Natural killer cell (primary cell): ENCODE results near the gene INPP5K. TPM values are rescaled to one million over a fixed set of nuclear protein-coding genes. Genes with fewer than 3 reads are reported as not detected.
"Not testable (repeated sequence)": the region's sequence is repeated elsewhere in the genome, so short reads cannot be mapped to it uniquely, and the experiment has no call there.

Experiments
- ATAC-seq, 3 donors: fragments of 150-1000 bp in 2 of 3; fragments of 200-7000 bp in 1 of 3; cut with Tn5 transposase; 1 replicate in 1 of 3; 2 replicates in 2 of 3; pipeline ENCODE4 v1.10.0; 2021; ENCODE audit warnings: mild to moderate bottlenecking in 2 of 3, moderate library complexity in 2 of 3
- DNase-seq, 2 donors: peaks; one replicate each; pipeline versions ENCODE4 v3.0.0 to v3.0.0-alpha.2; 2013 to 2021; ENCODE audit warnings: mixed read lengths in 1 of 2
- H3K27ac ChIP-seq: one replicate; pipeline ENCODE4 v1.5.1; 2013; ENCODE audit warnings: mild to moderate bottlenecking, low read length
- H3K27me3 ChIP-seq: one replicate; pipeline ENCODE4 v1.6.1; 2013; ENCODE audit warnings: low read length; ENCODE audit not compliant: control insufficient read depth, insufficient read depth
- H3K36me3 ChIP-seq: one replicate; pipeline ENCODE4 v1.6.1; 2013; ENCODE audit warnings: low read length; ENCODE audit not compliant: control insufficient read depth, insufficient read depth
- H3K4me1 ChIP-seq: one replicate; pipeline ENCODE4 v1.6.1; 2013; ENCODE audit warnings: low read length; ENCODE audit not compliant: control insufficient read depth, insufficient read depth
- H3K4me3 ChIP-seq: one replicate; pipeline ENCODE4 v1.5.1; 2013; ENCODE audit warnings: low read length
- H3K9me3 ChIP-seq: one replicate; pipeline ENCODE4 v1.6.1; 2013; ENCODE audit warnings: low read length; ENCODE audit not compliant: control insufficient read depth, insufficient read depth
- H3K27ac Mint-ChIP-seq, 2 donors: one replicate each; pipeline ENCODE4 v1.8.0; 2022; ENCODE audit warnings: mild to moderate bottlenecking in 2 of 2, mixed read lengths in 2 of 2, moderate library complexity in 1 of 2
- H3K27me3 Mint-ChIP-seq, 2 donors: one replicate each; pipeline ENCODE4 v1.8.0; 2022; ENCODE audit warnings: low read depth in 2 of 2, mixed read lengths in 2 of 2
- H3K36me3 Mint-ChIP-seq: one replicate; pipeline ENCODE4 v1.8.0; 2022; ENCODE audit warnings: mixed read lengths
- H3K4me1 Mint-ChIP-seq, 2 donors: one replicate each; pipeline ENCODE4 v1.8.0; 2022; ENCODE audit warnings: mixed read lengths in 2 of 2
- H3K4me3 Mint-ChIP-seq: one replicate; pipeline ENCODE4 v1.8.0; 2022; ENCODE audit warnings: mild to moderate bottlenecking, moderate library complexity, mixed read lengths
- H3K9me3 Mint-ChIP-seq, 2 donors: one replicate each; pipeline ENCODE4 v1.8.0; 2022; ENCODE audit warnings: mixed read lengths in 2 of 2
- CTCF ChIP-seq: fragments of 200-600 bp; IDR thresholded peaks from one replicate; pipeline ENCODE4 v1.8.0; 2022; ENCODE audit warnings: antibody characterized with exemption
- WGBS: methylation state at CpG from one replicate; pipeline ENCODE4 v1.1.7; 2013; ENCODE audit warnings: missing lambda C conversion rate; ENCODE audit not compliant: insufficient coverage; 5-methylcytosine and 5-hydroxymethylcytosine counted together
- intact Hi-C: fragments of 100-400 bp; cut with micrococcal nuclease; formaldehyde crosslinking; loops from one replicate; pipeline ENCODE4 v1.14.2; 2022
- total RNA-seq, 4 donors: library from RNA; stranded (reverse); fragments of 120-200 nt in 1 of 4; gene quantifications; one replicate each; pipeline versions ENCODE4 v1.2.3 to v1.2.4, GENCODE V29; 2013 to 2022

INPP5K gene
- total RNA-seq, 3 donors from 2014 or later (not counting 1 experiment from before 2014, with no cell fraction given), result 278 to 317 (median 292) TPM

DNA sequence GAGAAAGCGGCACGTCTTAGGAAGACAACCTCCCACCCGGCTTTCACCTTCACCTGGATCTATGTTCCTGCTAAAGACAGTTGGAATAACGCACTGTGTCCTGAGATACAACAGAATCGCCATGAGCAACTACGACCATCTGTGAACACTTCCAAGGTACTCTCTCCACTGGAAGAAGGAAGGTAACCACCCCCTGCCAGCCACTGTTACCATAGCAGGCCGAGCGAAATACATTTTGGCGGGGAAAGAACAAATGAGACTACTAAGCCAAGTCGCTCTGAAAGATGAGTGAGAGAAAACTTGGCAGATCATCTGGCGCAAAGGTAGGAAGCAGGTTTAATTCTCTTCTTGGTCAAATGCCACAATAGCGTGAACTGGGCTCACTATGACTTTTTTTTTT is 70.2 kb downstream of the INPP5K start:
- Histone ChIP-seq H3K27me3 (no peaks in the 10 kb centered on the region), H3K27ac (no peak overlapping the region), H3K9me3 (no peaks in the 10 kb centered on the region), H3K4me1 (peaks cover 17% of the 10 kb centered on the region), H3K4me3 (no peak overlapping the region), H3K36me3 (no peaks in the 10 kb centered on the region)
- H3K4me3 Mint-ChIP-seq, result no peak overlapping the region
- DNase-seq (no peak), ATAC-seq (no peak)
- TF ChIP-seq CTCF, result no peak
- H3K9me3 Mint-ChIP-seq, result no peaks in the 10 kb centered on the region
- WGBS, result 97% methylated on average over 10 of the region's 12 CpGs
- peak overlapping the region in 1 of 2 donors; percentile 44 for H3K27ac Mint-ChIP-seq
- intact Hi-C loops, result no loop called here
- H3K27me3 Mint-ChIP-seq, result no peaks in the 10 kb centered on the region
- H3K36me3 Mint-ChIP-seq, result no peaks in the 10 kb centered on the region
- peaks cover 25 to 38% of the 10 kb centered on the region in 2 donors for H3K4me1 Mint-ChIP-seq

GRCh38 chr17:1445695-1446094 is 70.7 kb downstream of the INPP5K start:
- WGBS, result 96% methylated on average over 4 of the region's 4 CpGs
- H3K36me3 Mint-ChIP-seq, H3K27me3 Mint-ChIP-seq, H3K27ac ChIP-seq, intact Hi-C loops, H3K4me3 ChIP-seq, H3K36me3 ChIP-seq, H3K9me3 Mint-ChIP-seq, H3K27me3 ChIP-seq, H3K4me3 Mint-ChIP-seq, DNase-seq, ATAC-seq, H3K9me3 ChIP-seq: not testable (repeated sequence)
- H3K4me1 ChIP-seq, result peaks cover 17% of the 10 kb centered on the region
- Mint-ChIP-seq H3K27ac (peak overlapping the region in 1 of 2 donors; percentile 44), H3K4me1 (peaks cover 25 to 38% of the 10 kb centered on the region in 2 donors)

Other genes with a start within 250 kb of the INPP5K start
- gene BHLHA9, start 246.2 kb downstream of the INPP5K start, total RNA-seq, result not detected
- under 1 TPM; 0.07 to 0.45 (median 0.43) TPM for gene TRARG1, start 236.9 kb downstream of the INPP5K start, total RNA-seq
- gene YWHAE, start 116.4 kb downstream of the INPP5K start, total RNA-seq, result 100 to 1,000 TPM; 116 to 134 (median 132) TPM
- gene CRK, start 60.4 kb downstream of the INPP5K start, total RNA-seq, result 10 to 100 TPM; 15.9 to 19.6 (median 16.7) TPM
- gene MYO1C, start 23.9 kb downstream of the INPP5K start, total RNA-seq, result 10 to 100 TPM in 2 of 3 donors, 1 to 10 TPM in 1; 4.0 to 39.6 (median 24.0) TPM
- gene PITPNA, start 46.2 kb upstream of the INPP5K start, total RNA-seq, result 10 to 100 TPM; 61.8 to 78.2 (median 73.6) TPM
- 10 to 100 TPM; 24.5 to 36.0 (median 30.3) TPM for gene SLC43A2, start 112.2 kb upstream of the INPP5K start, total RNA-seq
- gene SCARF1, start 129.1 kb upstream of the INPP5K start, total RNA-seq, result 1 to 10 TPM in 2 of 3 donors, under 1 TPM in 1; 0.59 to 3.1 (median 1.0) TPM
- gene RILP, start 133.3 kb upstream of the INPP5K start, total RNA-seq, result 1 to 10 TPM; 2.3 to 5.1 (median 4.0) TPM
- gene PRPF8, start 168.3 kb upstream of the INPP5K start, total RNA-seq, result 100 to 1,000 TPM; 475 to 508 (median 480) TPM
- under 1 TPM; 0.18 to 0.28 (median 0.28) TPM for gene TLCD2, start 193.8 kb upstream of the INPP5K start, total RNA-seq
- 10 to 100 TPM; 40.8 to 54.2 (median 46.2) TPM for gene WDR81, start 208.1 kb upstream of the INPP5K start, total RNA-seq
- under 1 TPM; 0.47 to 0.84 (median 0.48) TPM for gene SERPINF2, start 226.3 kb upstream of the INPP5K start, total RNA-seq
- 1 to 10 TPM in 2 of 3 donors, not detected in 1; 1.0 to 2.1 TPM for gene SERPINF1, start 245.4 kb upstream of the INPP5K start, total RNA-seq